ENCODE data around the gene PLCB1.

The PLCB1 gene

DNA sequence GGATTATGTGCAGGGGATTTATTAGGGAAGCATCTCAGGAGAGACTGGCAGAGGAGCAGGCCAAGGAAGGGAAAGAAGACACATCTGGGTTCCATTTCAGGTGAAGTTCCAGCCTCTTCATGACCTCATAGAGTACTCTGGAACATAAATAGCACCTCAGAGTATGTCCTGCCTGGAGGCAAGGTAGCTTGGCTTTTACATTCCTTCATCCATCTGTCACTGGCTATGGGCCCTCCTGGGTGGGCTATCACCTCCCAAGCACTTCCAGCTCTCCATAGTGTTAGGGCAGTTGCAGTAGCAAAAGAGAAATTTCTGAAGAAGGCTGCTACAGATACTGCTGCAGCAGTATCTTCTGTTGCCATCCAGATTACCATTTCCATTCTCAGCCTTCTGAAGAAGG is 116.0 kb downstream of the PLCB1 start:
- DNase-seq = no peak

- DNase-seq = no peak
Observed at GRCh38 chr20:8249634-8250033, 117.6 kb downstream of the PLCB1 start.

- DNase-seq = no peak
Observed at GRCh38 chr20:8250539-8251200, 118.6 kb downstream of the PLCB1 start.

GRCh38 chr20:8251201-8251575 is 119.1 kb downstream of the PLCB1 start:
- DNase-seq = no peak

DNA sequence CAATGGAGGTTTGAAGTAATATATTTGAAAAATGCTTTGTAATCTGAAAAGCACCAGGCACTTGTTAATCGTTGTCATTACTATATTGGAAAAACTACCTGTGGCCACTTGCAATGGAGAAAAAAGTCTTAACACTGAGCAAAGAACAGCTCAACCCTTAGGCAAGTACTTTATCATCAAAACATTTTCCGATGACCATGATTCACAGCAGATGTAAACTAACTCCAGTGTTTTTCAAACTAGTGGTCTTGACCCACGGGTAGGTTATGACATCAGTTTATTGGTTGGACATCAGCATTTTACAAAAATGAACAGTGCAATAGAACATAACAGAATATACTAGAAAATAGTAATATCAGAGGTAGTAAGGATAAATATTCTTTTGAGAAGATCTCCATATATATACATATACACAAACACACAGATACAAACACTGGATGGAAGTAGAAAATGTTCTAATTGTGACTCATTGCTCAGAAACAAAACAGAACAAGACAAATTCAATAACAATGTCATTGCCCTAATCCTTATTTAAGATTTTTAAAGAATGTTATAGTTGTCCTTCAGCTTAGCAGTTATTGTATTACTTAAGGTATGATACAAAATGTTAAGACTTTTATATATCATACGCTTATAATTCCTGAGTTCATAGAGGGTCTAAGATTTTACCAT is 123.0 kb downstream of the PLCB1 start:
- DNase-seq = no peak

DNA sequence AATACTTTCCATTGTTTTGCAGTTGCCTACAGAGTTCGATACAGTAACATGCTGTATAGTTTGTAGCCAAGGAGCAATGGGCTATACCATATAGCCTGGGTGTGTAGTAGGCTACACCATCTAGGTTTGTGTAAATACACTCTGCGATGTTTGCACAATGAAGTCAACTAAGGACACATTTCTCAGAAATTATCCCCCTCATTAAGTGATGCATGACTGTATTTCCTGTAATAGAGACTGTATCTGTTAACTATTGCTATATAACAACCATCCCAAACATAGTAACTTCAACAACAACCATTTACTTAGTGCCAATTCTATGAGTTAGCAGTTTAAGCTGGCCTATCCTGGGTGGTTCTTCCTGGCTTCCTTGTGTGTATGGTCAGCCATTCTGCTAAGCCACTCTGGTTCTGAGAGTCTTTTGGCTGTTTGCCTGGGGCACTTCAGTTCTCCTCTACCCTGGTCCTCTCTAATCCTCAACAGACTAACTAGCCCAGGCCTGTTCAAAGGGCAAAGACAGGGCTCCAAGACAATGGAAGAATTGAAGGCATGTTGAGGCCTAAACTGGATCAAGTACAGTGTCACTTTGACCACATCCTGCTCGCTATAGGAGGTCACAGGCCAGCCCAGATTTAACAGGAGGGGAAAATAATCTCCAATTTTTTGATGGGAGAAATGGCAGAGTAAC is 124.0 kb downstream of the PLCB1 start:
- DNase-seq = no peak

GRCh38 chr20:8260837-8261251 is 128.8 kb downstream of the PLCB1 start:
- DNase-seq = no peak

GRCh38 chr20:8262721-8263120 is 130.7 kb downstream of the PLCB1 start:
- no peak for DNase-seq

DNA sequence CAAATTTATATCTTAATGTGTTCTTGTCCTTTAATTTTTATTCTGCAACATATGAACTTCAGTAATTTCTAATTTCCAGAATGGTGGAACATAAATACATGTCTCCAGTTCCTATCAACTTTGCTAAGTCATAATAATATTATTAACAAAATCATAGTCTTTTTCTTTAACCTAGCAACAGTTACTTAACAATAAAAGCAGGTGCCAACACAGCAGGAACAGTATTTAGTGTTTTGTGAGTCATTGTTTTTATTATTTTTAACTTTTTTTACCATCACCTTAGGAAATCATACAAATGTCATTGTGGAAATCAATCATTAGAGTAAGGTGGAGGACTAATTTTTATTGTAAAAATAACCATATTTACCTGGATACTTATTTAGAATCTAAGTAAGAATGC is 133.5 kb downstream of the PLCB1 start:
- no peak for DNase-seq

GRCh38 chr20:8267009-8267408 is 134.9 kb downstream of the PLCB1 start:
- no peak for DNase-seq

DNA sequence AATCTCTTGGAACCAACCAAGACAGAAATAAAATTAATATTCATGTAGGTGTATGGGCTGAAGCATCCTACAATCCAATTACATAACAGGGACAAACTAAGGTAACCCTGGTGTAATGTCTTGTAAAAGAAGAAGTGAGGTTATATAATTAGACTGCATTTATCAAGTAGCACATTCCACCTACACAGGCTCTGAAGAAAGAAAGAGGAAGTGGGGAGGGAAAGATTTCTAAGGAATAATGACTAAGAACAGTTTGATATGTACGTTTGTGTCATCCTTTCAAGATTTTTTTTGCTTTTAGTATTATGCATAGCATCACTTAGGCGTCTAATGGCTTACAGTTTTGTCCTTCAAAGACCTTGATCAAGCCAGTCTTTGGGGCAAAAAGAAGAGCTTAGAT is 139.7 kb downstream of the PLCB1 start:
- no peak for DNase-seq

DNA sequence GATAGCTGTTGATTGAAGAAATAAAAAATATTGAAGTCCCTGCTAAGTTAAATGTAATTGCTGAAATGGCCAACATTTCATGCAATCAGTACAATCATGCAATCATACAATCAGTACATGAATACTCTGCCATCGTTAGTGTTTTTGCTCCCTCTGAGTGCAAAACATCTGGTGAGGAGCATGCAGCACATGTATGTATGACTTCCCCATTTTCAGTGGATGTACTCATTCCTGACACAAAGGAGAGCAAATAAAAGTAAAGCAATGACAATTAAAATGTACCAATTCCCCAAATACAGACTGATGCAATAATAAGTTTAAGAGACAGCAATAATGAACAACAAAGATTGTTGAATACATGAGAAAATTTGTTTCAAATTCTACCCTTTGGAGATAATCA is 140.7 kb downstream of the PLCB1 start:
- no peak for DNase-seq

DNA sequence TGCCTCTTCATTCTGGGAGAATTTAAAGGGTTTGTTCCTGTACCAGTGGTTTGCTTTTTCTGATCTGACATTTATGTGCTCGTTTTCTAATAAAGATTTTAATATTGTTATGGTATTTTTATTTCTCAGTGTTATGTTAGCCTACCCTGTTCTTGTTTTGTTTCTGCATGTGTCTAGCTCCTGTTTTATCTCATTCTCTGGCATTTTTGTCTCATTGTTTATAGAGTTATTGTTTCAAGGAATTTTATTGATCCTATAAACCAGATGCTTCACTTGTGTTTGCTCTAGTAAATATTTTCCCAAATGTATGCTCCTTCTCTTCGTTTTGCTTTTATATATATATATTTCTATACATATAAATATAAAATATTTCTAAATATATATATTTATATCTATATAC is 152.8 kb downstream of the PLCB1 start:
- DNase-seq = no peak

DNA sequence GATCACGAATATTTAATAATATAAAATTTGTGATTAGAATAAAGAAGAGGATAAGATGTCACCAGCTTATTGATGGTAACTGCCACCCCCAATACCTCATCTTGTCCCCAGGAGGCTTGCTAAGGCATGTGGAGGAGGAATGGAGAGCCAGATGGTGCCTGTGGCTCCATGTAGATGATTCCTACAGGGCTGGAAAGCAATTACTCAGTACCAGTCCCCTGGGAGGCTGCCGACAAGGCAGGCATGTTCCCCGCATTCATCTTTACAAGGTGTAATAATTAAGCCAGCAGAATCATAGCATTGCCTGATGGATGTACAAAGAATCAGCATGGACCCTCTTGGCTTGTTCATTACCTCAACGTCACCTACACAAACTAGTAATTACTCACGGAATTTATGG is 155.3 kb downstream of the PLCB1 start:
- DNase-seq = no peak

GRCh38 chr20:8291200-8291599 is 159.1 kb downstream of the PLCB1 start:
- no peak for DNase-seq

DNA sequence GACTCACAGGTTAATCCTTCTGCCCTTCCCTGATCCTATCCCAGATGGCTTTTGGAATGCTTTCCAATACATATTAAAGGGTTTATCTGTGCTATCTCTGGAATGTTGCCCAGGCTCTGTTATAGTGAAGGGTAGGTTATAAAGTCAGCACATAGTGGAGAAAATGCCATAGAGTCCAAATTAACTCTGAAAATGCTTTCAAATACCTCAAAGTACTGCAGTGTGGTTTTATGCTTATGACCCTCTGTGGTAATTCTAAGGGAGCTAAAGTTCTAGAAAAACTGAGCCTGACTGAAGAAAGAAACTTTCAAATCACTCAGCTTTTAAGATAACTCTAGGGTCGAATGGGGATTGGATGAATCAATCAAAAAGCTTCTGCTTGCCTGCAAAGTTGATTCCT is 159.8 kb downstream of the PLCB1 start:
- DNase-seq = no peak

DNA sequence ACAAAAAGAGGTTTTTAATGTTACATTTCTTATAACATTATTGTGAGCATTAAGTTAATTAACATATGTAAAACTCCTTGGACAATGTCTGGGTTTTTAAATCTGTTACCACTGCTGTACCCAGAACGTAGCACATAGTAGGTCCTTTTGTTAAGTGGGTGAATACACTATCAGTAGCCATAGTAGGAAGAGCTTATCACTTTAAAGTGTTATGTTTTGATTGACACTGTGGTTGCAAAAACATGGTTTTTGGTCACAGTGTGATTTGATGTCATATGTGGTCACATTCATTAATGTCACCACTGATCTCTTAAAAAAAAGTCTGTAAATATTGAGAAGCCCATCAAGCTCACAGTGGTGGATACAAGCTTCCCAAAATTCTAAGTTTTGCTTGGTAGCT is 160.7 kb downstream of the PLCB1 start:
- no peak for DNase-seq

GRCh38 chr20:8293750-8294149 is 161.7 kb downstream of the PLCB1 start:
- DNase-seq = no peak

GRCh38 chr20:8296536-8296935 is 164.5 kb downstream of the PLCB1 start:
- DNase-seq = no peak

GRCh38 chr20:8298426-8299043 is 166.5 kb downstream of the PLCB1 start:
- no peak for DNase-seq

GRCh38 chr20:8299921-8300320 is 167.9 kb downstream of the PLCB1 start:
- no peak for DNase-seq

GRCh38 chr20:8301655-8302054 is 169.6 kb downstream of the PLCB1 start:
- DNase-seq = no peak

DNA sequence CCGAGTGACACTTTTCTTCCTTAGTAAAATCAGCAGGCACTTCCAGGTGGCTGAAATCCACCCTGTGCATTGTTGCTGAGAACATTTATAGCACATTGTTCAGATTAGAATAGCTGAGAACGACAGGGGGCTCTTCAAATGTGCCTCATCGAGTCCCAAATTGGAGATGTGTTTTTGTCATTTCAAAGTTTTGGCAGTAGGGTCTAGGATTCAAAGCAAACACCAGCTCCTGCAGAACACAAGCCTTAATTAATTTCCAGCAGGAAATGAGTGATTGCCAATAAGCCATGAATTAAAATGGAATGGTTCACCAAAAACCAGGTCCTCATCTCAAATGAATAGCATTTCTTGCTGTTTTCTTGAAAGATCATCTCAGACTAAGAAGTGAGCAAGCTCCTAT is 171.6 kb downstream of the PLCB1 start:
- no peak for DNase-seq

Measured in activated gamma-delta T cell (primary cell).